Frontal cortex (tissue), 4 donors: ENCODE results near the gene CX3CL1. TPM values are rescaled to one million over a fixed set of nuclear protein-coding genes. Genes with fewer than 3 reads are reported as not detected.

Experiments
- DNase-seq, 2 donors: peaks; one replicate each; pipeline ENCODE4 v3.0.0; 2012; ENCODE audit warnings: low spot score in 2 of 2
- FAIRE-seq: peaks from 2 replicates; lab custom pipeline; 2012; peaks lifted over from hg19 to GRCh38; lab: Jason Lieb, UNC
- small RNA-seq: library from RNA; depleted of rRNA; stranded (forward); fragments of <200 nt; gene quantifications from one replicate; pipeline ENCODE3, GENCODE V24; 2014
- total RNA-seq: library from RNA; depleted of rRNA; stranded (reverse); fragments of >200 nt; gene quantifications from one replicate; pipeline ENCODE4 v1.2.3, GENCODE V29; 2014
- donor health status: control.
- donor health status: control.
- donor health status: control.

CX3CL1 gene
- total RNA-seq, 1 donor from 2014 or later: 4.9 TPM

DNA sequence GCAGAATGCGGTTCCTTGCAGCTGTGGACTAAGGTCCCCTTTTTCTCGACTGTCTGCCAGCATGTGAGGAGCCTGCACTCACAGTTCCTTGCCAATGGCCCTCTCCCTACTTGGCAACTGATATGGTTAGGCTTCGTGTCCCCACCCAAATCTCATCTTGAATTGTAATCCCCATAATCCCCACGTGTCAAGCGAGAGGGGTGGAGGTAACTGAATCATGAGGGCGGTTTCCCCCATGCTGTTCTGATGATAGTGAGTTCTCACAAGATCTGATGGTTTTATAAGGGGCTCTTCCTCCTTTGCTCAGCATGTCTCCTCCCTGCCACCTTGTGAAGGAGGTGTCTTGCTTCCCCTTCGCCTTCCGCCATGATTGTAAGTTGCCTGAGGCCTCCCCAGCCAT is 55.0 kb downstream of the CX3CL1 start:
- no peak for FAIRE-seq
- no peak for DNase-seq

- DNase-seq: no peak
These were observed 55.5 kb downstream of the CX3CL1 start for GRCh38 chr16:57427824-57428223.

GRCh38 chr16:57430955-57431354 is 58.7 kb downstream of the CX3CL1 start:
- FAIRE-seq: no peak
- DNase-seq: no peak

More at GRCh38 chr16:57427824-57428223, 55.5 kb downstream of the CX3CL1 start:
- no peak for FAIRE-seq

DNA sequence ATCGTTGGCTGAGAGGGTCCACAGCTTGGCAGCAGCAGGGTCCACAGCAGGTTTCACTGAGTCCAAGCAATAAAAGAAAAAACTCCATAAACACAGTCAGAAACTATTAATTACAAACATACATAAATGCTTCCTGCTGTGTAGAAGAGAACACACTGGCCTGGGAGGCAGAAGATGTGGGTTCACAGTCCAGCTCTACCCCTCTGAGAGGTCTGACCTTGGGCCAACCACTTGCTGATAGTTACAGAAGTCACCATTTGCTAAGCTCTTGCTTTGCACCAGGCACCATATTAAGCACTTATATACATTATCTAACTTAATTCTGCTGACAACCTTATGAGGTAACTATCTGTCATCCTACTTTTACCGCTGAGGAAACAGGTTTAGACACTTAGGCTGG is 60.2 kb downstream of the CX3CL1 start:
- DNase-seq: no peak
- no peak for FAIRE-seq

- FAIRE-seq: no peak
- DNase-seq: no peak
These were observed 60.7 kb downstream of the CX3CL1 start for GRCh38 chr16:57432989-57433388.

GRCh38 chr16:57434003-57434402 is 61.7 kb downstream of the CX3CL1 start:
- no peak for FAIRE-seq
- no peak for DNase-seq

Small RNA genes lying within 50 kb of the gene (small RNA-seq; reads per million reads assigned to genes)
- not detected for gene AC108081.1

Other genes with a start within 250 kb of the CX3CL1 start
- 142 TPM for gene PSME3IP1, start 186.5 kb upstream of the CX3CL1 start, total RNA-seq
- 69.7 TPM for gene RSPRY1, start 186.2 kb upstream of the CX3CL1 start, total RNA-seq
- gene ARL2BP, start 127.2 kb upstream of the CX3CL1 start, total RNA-seq: 81.9 TPM
- gene PLLP, start 87.8 kb upstream of the CX3CL1 start, total RNA-seq: 1.6 TPM
- gene CCL22, start 13.7 kb upstream of the CX3CL1 start, total RNA-seq: not detected
- gene CCL17, start 32.3 kb downstream of the CX3CL1 start, total RNA-seq: not detected
- gene CIAPIN1, start 74.9 kb downstream of the CX3CL1 start, total RNA-seq: 90.9 TPM
- 26.1 TPM for gene COQ9, start 75.0 kb downstream of the CX3CL1 start, total RNA-seq
- gene POLR2C, start 90.2 kb downstream of the CX3CL1 start, total RNA-seq: 70.9 TPM
- 71.7 TPM for gene DOK4, start 114.0 kb downstream of the CX3CL1 start, total RNA-seq
- 0.82 TPM for gene CCDC102A, start 164.1 kb downstream of the CX3CL1 start, total RNA-seq
- gene ADGRG5, start 170.2 kb downstream of the CX3CL1 start, total RNA-seq: under 0.01 TPM